GM21619 (cell line): ENCODE data around the gene DGLUCY.
A peak's percentile ranks its signal among the peaks of the same experiment; 100 is the strongest.
"Not testable (repeated sequence)": the region's sequence is repeated elsewhere in the genome, so short reads cannot be mapped to it uniquely, and the experiment has no call there.

ENCODE experiments used
- ATAC-seq: cut with Tn5 transposase; IDR thresholded peaks from one replicate; pipeline ENCODE4 v1.9.1; 2021; ENCODE audit not compliant: unreplicated experiment

The DGLUCY gene

DNA sequence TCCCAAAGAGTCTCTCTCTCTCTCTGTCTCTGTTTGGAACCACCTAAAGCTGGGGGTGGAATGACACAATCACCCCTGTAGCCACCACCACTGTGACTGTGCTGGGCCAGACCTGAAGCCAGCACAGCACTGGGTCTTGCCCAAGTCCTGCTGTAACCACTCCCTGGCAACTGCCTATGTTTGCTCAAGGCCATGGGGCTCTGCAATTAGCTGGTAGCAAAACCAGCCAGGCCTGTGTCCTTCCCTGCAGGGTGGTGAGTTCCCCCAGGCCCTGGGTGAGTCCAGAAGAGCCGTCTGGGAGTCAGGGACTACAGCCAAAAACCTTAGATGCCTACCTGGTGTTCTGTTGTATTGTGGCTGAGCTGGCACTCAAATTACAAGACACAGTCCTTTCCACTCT, 50.8 kb downstream of the DGLUCY start:
- ATAC-seq = no peak

- ATAC-seq = no peak
These were observed 53.5 kb downstream of the DGLUCY start for GRCh38 chr14:91167380-91167770.

GRCh38 chr14:91169951-91170350, 56.1 kb downstream of the DGLUCY start:
- ATAC-seq = no peak

- no peak for ATAC-seq
These were observed 56.7 kb downstream of the DGLUCY start for GRCh38 chr14:91170504-91171121.

- ATAC-seq = no peak
These were observed 57.4 kb downstream of the DGLUCY start for GRCh38 chr14:91171291-91171690.

GRCh38 chr14:91173221-91173670, 59.4 kb downstream of the DGLUCY start:
- ATAC-seq = no peak

DNA sequence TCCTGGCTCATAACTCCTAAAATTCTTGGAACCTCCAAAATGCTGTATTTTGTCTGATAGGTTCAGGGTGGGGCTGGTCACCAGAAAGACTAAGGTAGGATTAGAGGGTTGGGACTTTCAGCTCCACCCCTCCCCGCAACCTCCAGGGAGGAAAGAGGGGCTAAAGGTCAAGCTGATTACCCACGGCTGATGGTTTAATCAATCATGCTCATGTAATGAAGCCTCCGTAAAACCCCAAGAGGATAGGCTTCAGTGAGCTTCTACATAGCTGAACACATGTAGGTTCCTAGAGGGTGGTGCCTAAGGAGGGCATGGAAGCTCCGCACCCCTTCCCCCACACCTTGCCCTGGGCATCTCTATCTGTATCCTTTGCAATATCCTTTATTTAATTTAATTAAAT, 60.0 kb downstream of the DGLUCY start:
- ATAC-seq = no peak

GRCh38 chr14:91175291-91176201, 61.7 kb downstream of the DGLUCY start:
- ATAC-seq = no peak

- peak; percentile 72 for ATAC-seq
These were observed 63.5 kb downstream of the DGLUCY start for GRCh38 chr14:91177073-91178034.

DNA sequence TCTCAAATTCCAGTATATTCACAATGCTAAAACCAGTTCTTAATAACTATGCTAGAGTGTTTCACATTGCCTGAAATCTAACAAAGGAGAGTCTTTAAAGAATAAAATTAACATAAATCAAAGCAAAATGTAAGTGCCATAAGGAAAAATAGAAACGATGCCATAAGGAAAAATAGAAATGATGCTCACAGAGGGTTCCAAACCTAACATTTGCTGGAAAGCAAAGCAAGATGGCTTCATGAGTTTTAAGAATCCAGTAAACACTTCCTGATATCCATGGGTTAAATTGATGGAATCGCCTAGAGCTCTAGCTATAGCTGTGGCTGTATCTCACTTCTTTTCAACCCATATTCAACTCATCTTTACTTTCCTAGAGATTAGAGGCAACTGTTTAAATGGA, 66.7 kb downstream of the DGLUCY start:
- ATAC-seq = no peak

DNA sequence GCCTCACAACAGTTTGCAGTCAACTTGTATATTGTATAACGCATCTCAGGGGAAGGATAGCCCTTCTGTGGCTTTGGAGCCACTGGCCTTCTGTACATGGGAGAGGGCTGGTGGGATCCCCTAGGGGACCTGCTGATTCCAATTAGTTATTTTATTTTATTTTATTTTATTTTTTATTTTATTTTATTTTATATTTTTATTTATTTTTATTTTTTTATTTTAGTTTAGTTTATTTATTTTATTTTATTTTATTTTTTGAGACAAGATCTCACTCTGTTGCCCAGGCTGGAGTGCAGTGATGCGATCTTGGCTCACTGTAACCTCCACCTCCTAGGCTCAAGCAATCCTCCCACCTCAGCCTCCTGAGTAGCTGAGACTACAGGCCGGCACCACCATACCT, 68.9 kb downstream of the DGLUCY start:
- not testable (repeated sequence) for ATAC-seq

DNA sequence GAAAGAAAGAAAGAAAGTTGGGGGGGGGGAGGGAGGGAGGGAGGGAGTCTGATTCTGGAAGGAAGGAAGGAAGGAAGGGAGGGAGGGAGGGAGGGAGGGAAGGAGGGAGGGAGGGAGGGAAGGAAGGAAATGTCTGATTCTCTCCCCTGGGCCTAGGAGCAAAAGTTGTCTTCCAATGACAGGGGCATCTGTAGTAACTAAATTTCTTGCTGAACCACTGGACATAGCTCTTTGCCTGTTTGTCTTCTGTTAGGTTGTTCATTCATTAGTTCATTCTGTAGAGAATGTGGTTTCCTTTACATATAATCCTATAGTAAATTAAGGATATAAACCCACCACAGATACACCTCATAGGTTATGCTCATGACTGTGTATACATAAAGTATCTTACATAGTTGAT, 70.7 kb downstream of the DGLUCY start:
- no peak for ATAC-seq

GRCh38 chr14:91185721-91186120, 71.8 kb downstream of the DGLUCY start:
- ATAC-seq = no peak

DNA sequence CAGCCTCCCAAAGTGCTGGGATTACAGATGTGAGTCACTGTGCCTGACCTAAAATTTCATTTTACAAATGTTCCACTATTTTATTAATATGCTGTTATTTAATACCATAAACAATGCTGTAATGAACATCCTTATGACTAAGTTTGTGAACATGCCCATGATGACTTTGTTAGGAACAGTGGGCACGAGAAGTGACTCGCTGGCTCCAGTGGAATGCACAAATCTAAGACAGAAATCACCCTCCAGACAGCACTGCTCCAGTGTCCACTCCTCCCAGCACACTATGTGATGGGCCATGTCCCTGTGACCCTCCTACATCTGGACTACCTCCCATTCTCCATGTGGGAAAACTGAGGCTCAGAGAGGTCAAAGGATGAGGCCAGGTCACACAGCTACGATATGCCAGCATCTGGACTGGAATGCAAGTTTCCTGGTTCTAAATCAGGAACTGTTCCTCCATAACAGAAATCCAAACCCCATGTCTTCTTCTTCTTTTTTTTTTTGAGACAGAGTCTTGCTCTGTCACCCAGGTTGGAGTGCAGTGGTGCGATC, 72.7 kb downstream of the DGLUCY start:
- no peak for ATAC-seq

DNA sequence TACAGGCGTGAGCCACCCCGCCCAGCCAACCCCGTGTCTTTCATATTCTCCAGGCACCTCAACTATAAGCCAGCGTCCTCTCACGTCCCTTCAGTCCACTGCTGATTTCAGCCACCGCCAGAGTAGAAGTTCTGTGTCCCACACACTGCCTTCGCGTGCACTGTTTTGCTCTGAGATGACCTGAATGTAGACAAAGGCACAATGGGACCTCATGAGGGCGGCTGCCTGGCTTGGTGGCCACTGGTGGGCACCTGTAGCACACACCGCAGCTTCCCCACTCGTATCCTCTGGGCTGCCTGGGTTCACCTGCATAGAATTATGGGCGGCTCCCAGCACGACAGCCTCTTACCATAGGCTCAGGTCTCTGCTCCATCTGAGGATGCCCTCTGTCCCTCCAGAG, 73.4 kb downstream of the DGLUCY start:
- ATAC-seq = no peak

GRCh38 chr14:91190853-91191252, 77.0 kb downstream of the DGLUCY start:
- ATAC-seq = no peak

GRCh38 chr14:91193069-91193468, 79.2 kb downstream of the DGLUCY start:
- no peak for ATAC-seq

GRCh38 chr14:91195881-91196280, 82.0 kb downstream of the DGLUCY start:
- no peak for ATAC-seq

GRCh38 chr14:91197631-91198030, 83.8 kb downstream of the DGLUCY start:
- no peak for ATAC-seq

GRCh38 chr14:91200802-91201201, 86.9 kb downstream of the DGLUCY start:
- not testable (repeated sequence) for ATAC-seq
